ENCODE results near the gene OTUB1.
A peak's percentile ranks its signal among the peaks of the same experiment; 100 is the strongest.

The OTUB1 gene

GRCh38 chr11:64007160-64007628 lies 21.0 kb downstream of the OTUB1 start:
- DNase-seq: peak; percentile 11

DNA sequence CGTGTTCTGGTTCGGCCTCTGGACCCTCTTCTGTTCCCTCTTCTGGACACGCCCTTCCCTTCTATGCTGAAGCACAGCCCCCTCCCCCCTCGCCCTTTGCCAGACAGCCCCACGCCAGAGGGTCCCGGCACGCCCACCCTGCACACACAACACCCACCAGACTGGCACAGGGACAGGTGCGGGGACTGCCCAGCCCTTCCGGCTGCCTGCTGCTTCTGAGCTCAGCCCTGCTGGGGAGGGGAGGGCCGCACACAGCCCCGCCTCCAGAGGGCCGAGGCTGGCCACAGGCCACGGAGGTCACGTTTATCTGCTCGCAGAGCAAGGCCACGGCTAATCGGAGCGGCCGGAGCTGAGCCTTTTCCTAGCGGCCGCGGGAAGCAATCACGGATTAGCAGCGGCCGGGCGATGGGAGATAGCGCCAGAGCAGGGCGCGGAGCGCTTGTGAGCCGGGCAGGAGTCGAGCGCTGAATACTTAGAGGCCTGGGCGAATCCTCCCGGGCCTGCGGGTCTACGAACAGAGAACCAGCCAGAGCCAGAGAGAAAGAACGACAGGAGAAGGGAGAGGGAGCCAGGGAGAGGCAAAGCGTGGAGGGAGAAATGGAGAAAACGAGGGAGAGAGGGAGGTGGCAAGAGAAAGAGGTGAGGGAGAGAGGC lies 21.5 kb downstream of the OTUB1 start:
- DNase-seq: no peak

GRCh38 chr11:64008283-64008913 lies 22.2 kb downstream of the OTUB1 start:
- no peak for DNase-seq

GRCh38 chr11:64008914-64009633 lies 22.8 kb downstream of the OTUB1 start:
- no peak for DNase-seq

GRCh38 chr11:64009710-64010109 lies 23.5 kb downstream of the OTUB1 start:
- no peak for DNase-seq

DNA sequence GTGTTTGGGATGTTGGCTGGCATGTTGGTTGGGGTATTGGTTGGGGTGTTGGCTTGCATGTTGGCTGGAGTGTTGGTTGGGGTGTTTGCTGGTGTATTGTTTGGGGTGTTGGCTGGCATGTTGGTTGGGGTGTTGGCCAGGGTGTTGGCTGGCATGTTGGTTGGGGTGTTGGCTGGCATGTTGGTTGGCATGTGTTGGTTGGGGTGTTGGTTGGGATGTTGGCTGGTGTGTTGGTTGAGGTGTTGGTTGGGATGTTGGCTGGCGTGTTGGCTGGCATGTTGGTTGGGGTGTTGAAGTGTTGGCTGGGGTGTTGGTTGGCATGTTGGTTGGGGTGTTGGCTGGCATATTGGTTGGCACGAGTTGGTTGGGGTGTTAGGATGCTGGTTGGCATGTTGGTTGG lies 24.5 kb downstream of the OTUB1 start:
- no peak for DNase-seq

- DNase-seq: no peak
Measured at GRCh38 chr11:64011371-64011770, 25.1 kb downstream of the OTUB1 start.

DNA sequence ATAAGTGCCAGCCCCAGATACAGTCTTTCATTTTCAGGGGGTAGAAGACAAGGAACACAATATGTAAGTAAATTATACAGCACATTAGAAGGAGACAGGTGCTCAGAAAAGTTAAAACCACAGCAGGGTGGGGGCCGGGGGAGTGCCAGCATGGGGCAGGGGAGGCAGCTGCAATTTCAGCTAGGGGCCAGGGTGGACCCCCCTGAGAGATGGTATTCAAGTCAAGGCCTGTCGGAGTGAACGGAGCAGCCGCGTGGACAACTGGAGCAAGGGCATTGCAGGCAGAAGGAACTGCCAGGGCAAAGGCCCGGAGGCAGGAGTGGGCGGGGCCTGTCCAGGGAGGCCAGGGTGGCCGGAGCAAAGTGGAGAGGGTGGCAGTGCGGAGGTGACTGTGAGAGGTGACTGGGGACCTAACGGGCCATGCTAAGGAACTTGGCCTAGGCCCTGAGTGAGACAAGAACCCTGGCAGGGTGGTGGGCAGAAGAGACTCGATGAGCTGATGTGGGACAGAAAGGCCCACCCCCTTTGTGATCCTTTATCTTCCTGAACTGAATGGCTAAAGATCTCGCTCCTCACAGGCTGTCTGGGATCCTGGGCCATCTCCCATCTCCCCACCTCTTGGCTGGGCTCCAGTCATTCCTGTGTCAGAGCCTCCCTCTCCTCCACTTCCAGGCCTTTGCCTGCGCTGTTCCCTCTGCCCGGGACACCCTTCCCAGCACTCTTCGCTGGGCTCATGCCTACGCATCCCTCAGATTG lies 27.1 kb downstream of the OTUB1 start:
- DNase-seq: no peak

DNA sequence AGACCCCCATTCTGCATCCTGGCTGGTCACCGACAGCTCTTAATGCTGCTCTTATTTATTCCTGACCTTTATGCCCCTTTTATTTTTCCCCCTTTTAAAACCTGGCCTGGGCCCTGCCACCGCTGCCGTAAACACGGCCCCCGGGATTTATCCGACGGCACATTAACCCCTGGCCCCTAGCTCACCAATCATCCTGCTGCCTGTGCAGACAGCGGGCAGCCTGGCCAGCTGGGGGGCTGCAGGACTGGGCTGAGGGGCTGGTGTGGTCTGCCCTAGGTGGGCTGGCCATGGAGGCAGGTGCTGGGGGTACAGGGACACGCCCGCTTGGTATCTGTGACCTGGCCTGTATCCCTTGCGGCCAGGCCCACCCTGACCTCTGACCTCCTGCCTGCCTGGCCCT lies 28.1 kb downstream of the OTUB1 start:
- DNase-seq: no peak

DNA sequence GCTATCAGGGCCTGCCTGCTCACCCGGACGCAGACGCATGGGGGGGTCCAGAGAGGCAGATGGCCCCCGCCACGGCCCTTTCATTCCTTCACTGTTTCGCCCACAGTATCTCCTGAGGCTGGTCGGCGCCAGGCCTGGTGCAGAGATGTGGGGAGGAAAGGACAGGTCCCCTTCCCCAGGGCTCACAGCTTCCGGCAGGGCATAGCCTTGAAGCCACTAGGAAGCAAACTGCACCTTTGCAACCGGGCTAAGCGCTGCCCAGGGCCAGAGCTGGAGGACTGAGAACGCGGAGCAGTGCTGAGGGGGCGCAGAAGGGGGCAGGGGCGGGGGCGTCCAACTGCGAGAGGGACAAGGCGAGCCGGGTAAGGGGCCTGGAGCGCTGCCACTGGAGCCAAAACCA lies 29.3 kb downstream of the OTUB1 start:
- no peak for DNase-seq

DNA sequence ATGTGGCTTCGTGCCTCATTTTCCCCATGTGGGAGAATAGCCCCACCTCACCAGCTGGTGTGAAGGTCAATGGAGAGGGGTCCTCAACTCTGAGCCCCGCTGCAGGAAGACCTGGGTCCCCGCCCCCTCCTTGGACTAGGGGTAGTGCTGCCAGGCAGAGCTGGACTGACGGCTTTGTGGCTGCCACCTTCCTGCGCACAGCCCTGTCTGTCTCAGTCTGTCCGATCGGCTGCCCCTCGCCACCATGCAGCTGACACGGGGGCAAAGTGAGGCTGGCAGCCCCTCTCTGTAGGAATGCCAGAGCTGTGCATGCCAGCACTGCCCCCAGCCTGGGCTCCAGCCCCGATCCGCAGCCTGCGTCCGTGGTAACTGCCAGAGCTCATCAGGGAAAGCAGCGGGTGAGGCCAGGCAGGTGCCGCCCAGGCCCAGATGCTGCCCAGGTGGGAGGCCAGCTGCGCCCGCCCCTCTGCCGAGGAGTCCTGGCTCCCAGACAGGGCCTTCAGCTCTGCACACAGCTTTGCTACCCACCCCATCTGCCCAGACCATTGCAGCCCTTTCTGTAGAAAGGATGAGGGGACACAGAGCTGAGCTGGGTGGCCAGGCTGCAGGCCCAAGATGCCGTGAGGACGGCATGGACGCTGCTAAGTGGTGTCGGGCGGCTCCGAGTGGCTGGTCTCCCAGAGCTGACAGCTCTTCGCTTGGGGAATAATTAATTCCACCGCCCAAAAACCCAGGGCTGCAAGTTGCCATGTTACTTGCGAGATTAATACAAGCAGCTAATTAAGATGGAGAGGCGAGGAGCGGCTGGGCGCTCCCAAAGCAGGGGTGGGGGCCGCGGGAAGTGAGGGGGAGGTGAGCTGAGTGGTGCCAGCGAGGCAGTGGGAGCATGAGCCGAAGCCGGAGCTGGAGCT lies 30.0 kb downstream of the OTUB1 start:
- DNase-seq: peak; percentile 47

GRCh38 chr11:64017945-64018224 lies 31.6 kb downstream of the OTUB1 start:
- DNase-seq: no peak

GRCh38 chr11:64018310-64018709 lies 32.1 kb downstream of the OTUB1 start:
- no peak for DNase-seq

DNA sequence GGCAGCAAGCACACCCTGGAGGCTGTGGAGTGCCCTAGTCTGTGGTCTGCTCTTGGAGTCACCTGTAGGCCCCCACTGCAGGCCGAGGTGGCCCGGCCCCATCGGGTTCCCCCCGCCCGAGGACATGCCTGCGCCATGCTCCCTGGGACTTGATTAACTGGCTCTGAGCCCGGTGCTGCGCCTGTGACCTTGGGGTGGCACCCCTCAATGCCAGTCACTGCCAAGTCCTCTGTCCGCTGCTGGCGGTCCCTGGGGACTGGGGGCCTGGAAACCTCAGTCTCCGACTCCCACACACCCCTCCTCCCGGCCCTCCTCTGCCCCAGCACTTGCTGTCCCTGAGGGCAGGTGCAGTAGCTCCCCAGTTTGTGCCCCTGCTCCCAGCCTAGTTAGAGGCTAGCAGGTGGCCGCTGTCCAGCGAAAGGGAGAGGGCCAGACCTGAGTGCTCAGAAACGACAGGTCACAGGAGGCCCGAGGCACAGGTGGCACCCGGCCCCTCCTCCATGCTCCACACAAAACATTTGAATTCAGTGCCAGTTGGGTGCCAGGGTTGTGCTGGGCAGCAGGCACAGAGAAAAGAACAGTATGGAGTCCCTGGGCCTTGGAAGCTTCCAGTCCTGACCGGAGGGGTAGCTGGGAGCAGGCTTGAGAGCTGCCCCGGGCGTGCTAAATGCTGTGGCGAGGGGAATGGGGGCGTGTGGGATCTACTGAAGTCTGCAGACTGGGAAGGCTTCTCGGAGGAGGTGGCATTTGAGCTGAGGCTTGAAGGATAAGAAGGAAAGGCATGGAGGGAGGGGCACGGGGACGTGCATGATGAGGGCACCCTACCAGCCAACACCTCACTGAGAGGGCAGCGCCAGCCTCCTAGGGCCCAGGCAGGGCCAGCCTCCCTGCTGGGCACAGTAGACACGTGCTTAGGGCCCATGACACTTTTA lies 33.1 kb downstream of the OTUB1 start:
- DNase-seq: no peak

DNA sequence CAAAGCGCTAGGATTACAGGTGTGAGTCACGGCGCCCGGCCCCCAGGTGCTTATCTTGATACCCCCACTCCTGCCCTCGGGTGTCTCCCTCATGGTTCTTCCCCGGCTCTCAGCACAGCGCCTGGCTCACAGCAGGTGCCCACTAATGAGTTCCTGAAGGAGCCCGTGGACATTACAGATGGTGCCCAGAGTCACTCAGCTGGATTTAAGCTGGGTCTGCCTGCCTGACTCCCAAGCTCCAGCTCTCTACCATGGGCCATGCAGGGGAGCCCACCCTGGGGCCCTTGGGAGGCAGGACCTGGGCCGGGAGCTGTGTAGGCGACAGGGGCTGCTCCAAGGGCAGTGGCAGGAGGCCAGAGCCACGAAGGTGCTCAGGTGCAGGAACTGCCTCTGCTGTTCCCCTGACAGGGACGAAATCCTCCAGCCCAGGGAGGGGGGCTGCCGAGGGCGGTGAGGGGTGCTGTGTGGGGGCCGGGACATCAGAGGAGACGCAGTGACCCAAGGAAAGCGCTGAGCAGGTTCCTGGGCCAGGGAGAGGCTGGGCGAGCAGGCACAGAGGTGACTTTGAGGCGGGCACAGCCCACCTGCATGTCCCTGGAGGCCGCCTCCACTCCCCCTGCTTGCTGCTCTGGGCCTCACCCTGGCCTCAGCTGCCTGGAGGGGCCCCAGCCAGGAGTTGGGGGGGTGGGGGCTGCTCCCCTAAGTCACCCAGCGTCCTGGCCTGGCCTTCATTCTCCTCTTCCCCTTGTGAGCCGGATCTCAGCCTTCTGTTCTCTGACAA lies 34.9 kb downstream of the OTUB1 start:
- DNase-seq: peak; percentile 69

DNA sequence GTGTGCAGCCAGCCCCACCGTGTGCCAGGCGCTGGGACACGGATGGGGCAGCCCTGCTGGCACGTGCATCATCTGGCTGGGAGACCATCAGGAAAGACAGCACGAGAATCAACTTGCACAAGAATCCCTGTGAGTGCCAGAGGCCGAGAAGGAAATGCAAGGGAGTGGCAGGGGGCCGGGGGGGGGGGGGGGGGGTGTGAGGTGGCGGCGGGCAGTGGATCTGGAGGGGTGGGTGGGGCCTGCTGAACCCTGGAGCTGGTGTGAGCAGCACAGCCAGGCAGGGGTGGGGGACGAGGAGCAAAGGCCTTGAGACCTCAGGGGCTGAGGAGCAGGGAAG lies 35.5 kb downstream of the OTUB1 start:
- peak; percentile 51 for DNase-seq

GRCh38 chr11:64022125-64022784 lies 36.0 kb downstream of the OTUB1 start:
- DNase-seq: no peak

DNA sequence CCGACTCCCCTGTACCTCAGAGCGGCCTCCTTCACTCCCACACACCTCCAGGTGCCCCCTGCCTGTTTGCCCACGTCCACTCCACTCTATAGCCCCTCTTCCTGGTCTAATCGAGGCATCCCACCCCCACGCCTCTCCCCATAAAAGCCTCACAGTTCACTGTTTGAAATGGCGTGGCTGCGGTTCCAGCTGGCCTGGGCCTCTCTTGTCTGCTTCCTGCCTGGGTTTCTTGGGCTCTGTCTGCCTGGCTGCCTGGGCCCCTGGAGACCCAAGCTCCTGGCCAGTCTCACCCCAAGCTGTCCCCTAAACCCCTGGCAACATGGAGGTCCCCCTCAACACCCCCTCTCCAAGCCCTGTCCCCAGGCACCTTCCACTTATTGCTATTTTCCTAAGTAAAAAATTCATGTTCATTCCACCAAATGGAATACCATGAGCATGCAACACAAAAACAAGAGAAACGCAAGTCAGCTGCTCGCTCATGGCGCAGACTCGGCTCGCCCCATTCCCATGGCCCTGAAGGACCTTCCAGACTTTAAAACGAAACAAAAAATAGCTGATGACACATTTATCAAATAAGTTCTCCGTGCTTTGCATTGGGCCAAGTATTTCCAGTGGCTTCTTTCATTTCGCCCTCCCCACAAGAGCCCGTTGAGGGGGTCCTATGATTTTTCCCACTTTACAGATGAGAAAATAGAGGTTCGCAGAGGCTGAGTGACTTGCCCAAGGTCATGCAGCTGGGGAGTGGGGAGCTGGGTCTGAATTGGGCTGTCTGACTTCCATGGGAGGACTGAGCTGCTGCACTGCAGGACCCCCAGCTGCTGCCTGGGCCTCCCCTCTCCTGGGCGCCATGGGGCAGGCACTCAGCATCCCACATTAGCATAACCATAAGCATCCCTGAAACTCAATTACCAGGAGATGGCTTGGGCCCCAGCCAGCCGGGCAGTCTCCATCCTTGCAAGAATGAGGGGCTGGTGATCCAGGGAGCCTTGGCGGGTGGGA lies 37.8 kb downstream of the OTUB1 start:
- DNase-seq: peak; percentile 40

- no peak for DNase-seq
Measured at GRCh38 chr11:64025205-64025604, 39.0 kb downstream of the OTUB1 start.
